ENCODE results near the gene ZNF185.

DNA sequence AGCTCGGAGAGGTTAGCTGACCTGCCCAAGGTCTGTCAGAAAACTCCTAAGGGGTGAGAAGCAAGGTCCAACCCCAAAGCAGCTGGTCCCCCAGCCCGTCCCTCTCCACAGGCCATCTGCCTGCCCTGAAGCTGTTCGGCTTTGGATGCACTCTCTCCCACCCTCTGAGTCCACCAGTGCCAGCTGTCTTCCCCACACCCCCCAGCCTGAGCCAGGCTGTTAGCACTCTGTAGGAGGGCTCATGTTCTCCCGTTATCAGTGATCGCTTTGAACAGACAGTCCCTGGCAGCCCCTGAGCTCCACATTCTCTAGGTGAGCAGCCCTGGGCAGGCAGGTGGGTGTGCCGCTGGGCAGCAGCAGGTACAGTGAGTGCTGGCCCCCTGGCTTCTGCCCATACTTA lies 16.0 kb downstream of the ZNF185 start:
- TF ChIP-seq, protein P1, sequence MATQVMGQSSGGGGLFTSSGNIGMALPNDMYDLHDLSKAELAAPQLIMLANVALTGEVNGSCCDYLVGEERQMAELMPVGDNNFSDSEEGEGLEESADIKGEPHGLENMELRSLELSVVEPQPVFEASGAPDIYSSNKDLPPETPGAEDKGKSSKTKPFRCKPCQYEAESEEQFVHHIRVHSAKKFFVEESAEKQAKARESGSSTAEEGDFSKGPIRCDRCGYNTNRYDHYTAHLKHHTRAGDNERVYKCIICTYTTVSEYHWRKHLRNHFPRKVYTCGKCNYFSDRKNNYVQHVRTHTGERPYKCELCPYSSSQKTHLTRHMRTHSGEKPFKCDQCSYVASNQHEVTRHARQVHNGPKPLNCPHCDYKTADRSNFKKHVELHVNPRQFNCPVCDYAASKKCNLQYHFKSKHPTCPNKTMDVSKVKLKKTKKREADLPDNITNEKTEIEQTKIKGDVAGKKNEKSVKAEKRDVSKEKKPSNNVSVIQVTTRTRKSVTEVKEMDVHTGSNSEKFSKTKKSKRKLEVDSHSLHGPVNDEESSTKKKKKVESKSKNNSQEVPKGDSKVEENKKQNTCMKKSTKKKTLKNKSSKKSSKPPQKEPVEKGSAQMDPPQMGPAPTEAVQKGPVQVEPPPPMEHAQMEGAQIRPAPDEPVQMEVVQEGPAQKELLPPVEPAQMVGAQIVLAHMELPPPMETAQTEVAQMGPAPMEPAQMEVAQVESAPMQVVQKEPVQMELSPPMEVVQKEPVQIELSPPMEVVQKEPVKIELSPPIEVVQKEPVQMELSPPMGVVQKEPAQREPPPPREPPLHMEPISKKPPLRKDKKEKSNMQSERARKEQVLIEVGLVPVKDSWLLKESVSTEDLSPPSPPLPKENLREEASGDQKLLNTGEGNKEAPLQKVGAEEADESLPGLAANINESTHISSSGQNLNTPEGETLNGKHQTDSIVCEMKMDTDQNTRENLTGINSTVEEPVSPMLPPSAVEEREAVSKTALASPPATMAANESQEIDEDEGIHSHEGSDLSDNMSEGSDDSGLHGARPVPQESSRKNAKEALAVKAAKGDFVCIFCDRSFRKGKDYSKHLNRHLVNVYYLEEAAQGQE (tag by site-specific recombination; IDR thresholded peaks at IDR 0.05): no peak
- TF ChIP-seq ZEB2 (tag by site-specific recombination; IDR thresholded peaks at IDR 0.05): no peak
- TF ChIP-seq, protein P2, sequence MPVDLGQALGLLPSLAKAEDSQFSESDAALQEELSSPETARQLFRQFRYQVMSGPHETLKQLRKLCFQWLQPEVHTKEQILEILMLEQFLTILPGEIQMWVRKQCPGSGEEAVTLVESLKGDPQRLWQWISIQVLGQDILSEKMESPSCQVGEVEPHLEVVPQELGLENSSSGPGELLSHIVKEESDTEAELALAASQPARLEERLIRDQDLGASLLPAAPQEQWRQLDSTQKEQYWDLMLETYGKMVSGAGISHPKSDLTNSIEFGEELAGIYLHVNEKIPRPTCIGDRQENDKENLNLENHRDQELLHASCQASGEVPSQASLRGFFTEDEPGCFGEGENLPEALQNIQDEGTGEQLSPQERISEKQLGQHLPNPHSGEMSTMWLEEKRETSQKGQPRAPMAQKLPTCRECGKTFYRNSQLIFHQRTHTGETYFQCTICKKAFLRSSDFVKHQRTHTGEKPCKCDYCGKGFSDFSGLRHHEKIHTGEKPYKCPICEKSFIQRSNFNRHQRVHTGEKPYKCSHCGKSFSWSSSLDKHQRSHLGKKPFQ (tag by site-specific recombination; IDR thresholded peaks at IDR 0.05): no peak
- TF ChIP-seq, protein P3, sequence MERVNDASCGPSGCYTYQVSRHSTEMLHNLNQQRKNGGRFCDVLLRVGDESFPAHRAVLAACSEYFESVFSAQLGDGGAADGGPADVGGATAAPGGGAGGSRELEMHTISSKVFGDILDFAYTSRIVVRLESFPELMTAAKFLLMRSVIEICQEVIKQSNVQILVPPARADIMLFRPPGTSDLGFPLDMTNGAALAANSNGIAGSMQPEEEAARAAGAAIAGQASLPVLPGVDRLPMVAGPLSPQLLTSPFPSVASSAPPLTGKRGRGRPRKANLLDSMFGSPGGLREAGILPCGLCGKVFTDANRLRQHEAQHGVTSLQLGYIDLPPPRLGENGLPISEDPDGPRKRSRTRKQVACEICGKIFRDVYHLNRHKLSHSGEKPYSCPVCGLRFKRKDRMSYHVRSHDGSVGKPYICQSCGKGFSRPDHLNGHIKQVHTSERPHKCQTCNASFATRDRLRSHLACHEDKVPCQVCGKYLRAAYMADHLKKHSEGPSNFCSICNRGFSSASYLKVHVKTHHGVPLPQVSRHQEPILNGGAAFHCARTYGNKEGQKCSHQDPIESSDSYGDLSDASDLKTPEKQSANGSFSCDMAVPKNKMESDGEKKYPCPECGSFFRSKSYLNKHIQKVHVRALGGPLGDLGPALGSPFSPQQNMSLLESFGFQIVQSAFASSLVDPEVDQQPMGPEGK (tag by site-specific recombination; IDR thresholded peaks at IDR 0.05): no peak
- TF ChIP-seq, protein P4, sequence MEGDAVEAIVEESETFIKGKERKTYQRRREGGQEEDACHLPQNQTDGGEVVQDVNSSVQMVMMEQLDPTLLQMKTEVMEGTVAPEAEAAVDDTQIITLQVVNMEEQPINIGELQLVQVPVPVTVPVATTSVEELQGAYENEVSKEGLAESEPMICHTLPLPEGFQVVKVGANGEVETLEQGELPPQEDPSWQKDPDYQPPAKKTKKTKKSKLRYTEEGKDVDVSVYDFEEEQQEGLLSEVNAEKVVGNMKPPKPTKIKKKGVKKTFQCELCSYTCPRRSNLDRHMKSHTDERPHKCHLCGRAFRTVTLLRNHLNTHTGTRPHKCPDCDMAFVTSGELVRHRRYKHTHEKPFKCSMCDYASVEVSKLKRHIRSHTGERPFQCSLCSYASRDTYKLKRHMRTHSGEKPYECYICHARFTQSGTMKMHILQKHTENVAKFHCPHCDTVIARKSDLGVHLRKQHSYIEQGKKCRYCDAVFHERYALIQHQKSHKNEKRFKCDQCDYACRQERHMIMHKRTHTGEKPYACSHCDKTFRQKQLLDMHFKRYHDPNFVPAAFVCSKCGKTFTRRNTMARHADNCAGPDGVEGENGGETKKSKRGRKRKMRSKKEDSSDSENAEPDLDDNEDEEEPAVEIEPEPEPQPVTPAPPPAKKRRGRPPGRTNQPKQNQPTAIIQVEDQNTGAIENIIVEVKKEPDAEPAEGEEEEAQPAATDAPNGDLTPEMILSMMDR (tag by site-specific recombination; IDR thresholded peaks at IDR 0.05): no peak
- TF ChIP-seq, protein P5, sequence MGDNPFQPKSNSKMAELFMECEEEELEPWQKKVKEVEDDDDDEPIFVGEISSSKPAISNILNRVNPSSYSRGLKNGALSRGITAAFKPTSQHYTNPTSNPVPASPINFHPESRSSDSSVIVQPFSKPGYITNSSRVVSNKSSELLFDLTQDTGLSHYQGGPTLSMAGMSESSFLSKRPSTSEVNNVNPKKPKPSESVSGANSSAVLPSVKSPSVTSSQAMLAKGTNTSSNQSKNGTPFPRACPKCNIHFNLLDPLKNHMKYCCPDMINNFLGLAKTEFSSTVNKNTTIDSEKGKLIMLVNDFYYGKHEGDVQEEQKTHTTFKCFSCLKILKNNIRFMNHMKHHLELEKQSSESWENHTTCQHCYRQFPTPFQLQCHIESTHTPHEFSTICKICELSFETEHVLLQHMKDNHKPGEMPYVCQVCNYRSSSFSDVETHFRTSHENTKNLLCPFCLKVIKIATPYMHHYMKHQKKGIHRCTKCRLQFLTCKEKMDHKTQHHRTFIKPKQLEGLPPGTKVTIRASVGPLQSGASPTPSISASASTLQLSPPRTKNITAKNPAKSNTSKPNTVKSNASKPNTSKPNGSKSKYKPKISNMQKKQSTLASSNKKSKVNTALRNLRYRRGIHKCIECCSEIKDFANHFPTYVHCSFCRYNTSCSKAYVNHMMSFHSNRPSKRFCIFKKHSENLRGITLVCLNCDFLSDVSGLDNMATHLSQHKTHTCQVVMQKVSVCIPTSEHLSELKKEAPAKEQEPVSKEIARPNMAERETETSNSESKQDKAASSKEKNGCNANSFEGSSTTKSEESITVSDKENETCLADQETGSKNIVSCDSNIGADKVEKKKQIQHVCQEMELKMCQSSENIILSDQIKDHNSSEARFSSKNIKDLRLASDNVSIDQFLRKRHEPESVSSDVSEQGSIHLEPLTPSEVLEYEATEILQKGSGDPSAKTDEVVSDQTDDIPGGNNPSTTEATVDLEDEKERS (tag by site-specific recombination; IDR thresholded peaks at IDR 0.05): no peak
- TF ChIP-seq ZNF292 (tag by site-specific recombination; IDR thresholded peaks at IDR 0.05; ENCODE audit: borderline replicate concordance, low read depth): no peak
- no peak for TF ChIP-seq ZNF223 (tag by site-specific recombination; IDR thresholded peaks at IDR 0.05)
